Measurements from ENCODE around the gene SMPDL3B.
A peak's percentile ranks its signal among the peaks of the same experiment; 100 is the strongest.

SMPDL3B gene

DNA sequence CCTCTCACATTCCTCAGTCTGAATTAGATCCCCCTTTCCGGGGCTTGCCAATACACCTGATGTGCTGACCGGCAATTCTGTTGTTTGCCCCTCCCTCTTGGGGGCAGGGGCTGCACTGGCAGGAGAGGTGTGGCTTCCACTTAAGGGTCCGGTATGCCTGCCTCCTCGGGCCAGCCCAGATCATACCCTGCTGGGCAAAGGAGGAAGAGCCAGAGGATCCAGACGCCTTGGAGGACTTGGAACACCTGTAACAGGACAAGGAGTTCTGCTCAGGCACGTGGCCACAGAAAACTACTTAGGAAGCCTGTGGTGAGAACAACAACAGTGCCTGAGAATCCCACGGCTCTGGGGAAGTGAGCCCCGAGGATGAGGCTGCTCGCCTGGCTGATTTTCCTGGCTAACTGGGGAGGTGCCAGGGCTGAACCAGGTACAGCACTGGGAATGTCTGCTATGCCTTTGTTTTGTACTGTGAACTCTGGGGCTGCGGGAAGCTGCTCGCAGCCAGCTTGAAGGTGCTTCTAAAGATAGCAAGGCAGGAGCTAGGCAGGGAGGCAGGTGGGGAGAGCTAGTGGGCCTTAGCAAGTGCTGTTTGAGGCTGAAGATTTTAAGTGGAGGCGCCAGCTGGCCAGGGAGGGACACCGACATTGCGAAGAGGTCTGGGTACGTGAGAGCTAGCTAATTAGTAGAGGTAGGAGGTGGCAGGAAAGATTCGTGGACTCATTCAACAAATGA is at the start of gene SMPDL3B:
TSS of gene SMPDL3B (plus strand) at position 183 of the 732 bp plus-strand sequence. CDS start at position 367, 184 bp downstream.
- DNase-seq: peak; percentile 30 to 34

DNA sequence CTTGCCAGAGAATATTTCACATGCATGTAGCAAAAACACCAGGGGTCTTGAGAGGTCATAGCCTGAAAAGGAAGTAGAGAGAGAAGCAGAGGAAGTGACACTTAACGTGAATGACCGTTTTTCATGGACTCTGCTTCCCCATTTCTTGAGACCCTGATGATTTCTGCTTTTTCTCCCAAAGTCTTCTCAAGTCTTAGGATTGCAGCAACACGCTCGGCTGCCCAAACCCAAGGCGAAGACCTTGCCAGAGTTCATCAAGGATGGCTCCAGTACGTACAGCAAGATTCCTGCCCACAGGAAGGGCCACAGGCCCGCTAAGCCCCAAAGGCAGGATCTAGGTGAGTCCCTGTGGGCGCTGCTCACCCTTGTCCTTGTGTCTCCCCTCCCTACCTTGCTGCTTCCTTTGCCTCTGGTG is 49.7 kb upstream of the SMPDL3B start:
- DNase-seq: no peak

- no peak for DNase-seq
Observed at GRCh38 chr1:27885621-27886352, 49.0 kb upstream of the SMPDL3B start.

GRCh38 chr1:27886353-27886679 is 48.5 kb upstream of the SMPDL3B start:
- peak in 1 of 2 experiments; percentile 32 for DNase-seq

DNA sequence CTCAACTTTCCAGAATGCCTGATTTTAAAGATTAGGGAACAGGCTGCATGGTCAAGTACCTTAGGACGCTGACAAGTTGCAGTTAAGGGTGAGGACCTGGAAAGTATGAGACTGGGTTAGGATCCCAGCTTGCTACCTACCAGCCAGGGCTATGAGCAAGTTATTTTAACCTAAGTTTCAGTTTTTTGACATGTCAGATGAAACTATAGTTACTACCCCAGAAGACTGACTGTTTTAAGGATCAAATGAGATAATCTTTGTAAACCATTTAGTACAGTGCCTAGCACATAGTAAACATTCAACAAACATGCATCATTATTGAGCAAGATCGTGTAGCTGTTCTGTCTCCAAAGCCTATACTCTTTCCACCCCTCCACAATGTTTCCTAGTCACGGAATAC is 48.1 kb upstream of the SMPDL3B start:
- peak in 1 of 2 experiments; percentile 44 for DNase-seq

- DNase-seq: peak in 1 of 2 experiments; percentile 35
Observed at GRCh38 chr1:27887215-27888021, 47.4 kb upstream of the SMPDL3B start.

DNA sequence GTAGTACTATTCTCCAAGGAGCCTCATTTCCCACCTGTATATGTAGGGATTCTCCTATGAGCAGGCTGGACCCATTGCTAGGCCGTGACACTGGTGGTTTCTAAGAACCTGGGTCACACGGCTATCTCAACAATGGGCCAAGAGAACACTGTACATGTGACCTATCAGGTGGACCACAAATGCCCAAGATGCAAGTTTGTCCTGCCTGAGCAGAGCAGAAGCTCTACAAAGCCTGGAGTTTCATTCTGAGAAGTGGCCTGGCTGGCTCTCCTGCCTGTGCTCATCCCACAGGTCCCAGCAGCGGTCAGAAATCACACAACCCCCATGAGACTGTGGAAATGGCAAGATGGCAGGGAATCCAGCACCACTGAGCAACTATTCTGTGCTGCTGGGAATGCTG is 45.3 kb upstream of the SMPDL3B start:
- DNase-seq: no peak

DNA sequence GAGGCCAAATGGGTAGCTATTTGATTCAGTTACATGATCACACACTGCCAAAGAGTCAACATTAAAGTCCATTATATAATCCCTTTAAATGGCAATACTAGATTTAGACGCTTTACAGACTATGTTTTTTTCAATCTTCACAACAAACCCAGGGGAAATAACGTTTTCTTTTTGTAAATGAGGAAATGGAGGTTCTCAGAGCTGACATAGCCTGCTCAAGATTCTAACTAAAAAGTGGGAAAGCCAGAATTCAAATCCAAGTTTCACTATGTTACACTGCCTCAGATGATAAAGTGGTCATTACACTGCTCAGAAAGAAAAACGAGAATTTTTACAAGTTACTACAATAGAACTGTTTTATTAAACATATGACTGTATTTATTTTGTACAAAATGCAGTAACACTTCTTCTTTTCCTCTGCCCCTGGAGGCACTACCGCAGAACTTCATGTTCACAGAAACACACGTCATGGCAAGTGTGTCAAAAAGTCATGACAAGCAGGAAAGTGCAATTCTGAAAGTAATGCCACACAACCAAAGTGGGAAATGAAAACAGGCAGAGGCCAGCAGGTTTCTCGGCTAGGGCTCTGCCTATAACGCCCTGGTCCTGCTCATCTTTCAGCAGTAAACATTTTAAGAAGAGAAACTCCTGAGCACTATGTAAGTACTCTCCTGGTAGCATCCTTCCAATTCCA is 43.5 kb upstream of the SMPDL3B start:
- no peak for DNase-seq

DNA sequence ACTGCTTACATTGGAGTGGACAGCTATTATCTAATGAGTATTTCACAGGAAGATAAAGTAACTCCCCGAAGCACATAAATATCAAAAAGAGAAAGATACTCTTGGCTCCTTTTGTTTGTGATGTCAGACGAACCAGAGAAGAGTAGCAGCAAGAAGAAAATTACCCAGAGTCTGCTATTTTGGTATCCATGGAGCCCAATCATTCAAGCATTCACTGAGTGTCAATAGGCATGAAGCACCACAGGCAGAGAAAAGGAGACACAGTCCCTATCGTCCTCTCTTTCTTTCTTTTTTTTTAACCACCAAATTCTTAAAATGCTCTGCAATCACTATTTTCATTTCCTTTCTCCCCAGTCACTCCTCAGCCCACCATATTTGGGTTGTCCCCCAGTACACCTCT is 40.3 kb upstream of the SMPDL3B start:
- DNase-seq: no peak

- no peak for DNase-seq
Observed at GRCh38 chr1:27906759-27907158, 28.0 kb upstream of the SMPDL3B start.

- peak in 1 of 2 experiments; percentile 34 for DNase-seq
Observed at GRCh38 chr1:27912429-27912828, 22.4 kb upstream of the SMPDL3B start.

GRCh38 chr1:27915082-27915575 is 19.7 kb upstream of the SMPDL3B start:
- no peak for DNase-seq

GRCh38 chr1:27922272-27922671 is 12.5 kb upstream of the SMPDL3B start:
- no peak for DNase-seq

- DNase-seq: no peak
Observed at GRCh38 chr1:27928216-27928954, 6.4 kb upstream of the SMPDL3B start.

- DNase-seq: no peak
Observed at GRCh38 chr1:27931184-27931583, 3.6 kb upstream of the SMPDL3B start.

GRCh38 chr1:27931759-27932158 is 3.0 kb upstream of the SMPDL3B start:
- no peak for DNase-seq

- DNase-seq: no peak
Observed at GRCh38 chr1:27935721-27936120, 921 bp downstream of the SMPDL3B start.

DNA sequence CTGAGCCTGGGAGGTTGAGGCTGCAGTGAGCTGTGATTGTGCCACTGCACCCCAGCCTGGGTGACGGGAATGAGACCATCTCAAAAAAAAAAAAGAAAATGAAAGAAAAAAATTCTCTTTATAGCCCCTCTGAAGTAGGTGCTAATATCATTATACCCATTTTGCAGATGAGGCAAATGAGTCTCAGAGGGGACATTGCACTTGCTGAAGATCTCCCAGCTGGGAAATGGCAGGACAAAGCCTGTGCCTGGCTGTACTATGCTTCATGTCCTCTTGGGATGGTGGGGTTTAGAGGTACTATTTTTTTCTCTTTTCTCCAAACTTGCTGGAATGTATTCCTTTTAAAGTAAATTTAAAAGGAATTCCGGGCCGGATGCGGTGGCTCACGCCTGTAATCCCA is 1.6 kb downstream of the SMPDL3B start:
- DNase-seq: no peak

DNA sequence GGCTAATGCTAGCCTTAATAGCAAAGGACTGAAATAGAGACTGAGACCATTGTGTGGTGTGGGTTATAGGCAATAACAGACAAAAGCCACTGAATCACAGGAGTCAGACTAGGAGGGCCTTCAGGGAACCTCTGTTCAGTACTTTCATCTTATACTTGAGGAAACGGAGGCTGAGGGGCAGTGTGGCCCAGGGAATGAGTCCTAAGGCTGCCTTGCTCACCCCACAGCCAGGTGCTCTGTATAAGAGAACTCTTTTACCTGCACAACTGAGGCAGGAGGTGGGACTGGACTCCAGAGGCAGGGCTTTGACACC is 2.7 kb downstream of the SMPDL3B start:
- DNase-seq: no peak

DNA sequence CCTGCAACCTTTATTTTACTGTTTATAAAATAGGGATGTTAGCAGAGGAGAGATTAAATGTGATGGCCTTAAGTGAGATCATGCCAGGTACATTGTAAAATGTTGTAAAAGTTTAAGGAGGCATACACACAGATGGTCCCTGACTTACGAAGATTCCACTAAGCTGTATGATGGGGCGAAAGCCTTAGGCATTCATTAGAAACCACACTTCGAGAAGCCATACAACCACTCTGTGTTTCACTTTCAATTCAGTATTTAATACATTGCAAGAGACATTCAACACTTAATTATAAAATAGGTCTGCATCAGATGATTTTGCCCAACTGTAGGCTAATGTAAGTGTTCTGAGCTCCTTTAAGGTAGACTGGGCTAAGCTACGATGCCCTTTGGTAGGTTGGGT is 3.7 kb downstream of the SMPDL3B start:
- DNase-seq: no peak

DNA sequence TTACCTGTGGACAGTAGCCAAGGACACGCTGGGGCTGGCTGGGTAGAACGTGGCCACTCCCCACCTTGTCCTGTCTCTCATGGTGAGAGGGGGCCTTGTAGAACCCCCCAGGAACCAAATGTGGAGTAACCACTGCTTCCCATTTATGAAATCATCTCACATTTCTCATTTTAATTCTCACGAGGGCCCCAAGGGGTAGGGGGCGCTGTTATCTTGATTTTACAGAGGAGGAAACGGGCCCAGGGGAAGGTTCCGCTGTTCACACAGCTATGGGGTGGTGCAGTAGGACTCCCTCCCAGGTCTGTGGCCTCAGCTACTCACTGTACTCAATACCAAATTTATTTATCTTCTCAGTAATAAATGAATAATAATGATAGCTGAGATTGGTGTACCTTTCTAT is 5.5 kb downstream of the SMPDL3B start:
- peak; percentile 81 to 84 for DNase-seq

DNA sequence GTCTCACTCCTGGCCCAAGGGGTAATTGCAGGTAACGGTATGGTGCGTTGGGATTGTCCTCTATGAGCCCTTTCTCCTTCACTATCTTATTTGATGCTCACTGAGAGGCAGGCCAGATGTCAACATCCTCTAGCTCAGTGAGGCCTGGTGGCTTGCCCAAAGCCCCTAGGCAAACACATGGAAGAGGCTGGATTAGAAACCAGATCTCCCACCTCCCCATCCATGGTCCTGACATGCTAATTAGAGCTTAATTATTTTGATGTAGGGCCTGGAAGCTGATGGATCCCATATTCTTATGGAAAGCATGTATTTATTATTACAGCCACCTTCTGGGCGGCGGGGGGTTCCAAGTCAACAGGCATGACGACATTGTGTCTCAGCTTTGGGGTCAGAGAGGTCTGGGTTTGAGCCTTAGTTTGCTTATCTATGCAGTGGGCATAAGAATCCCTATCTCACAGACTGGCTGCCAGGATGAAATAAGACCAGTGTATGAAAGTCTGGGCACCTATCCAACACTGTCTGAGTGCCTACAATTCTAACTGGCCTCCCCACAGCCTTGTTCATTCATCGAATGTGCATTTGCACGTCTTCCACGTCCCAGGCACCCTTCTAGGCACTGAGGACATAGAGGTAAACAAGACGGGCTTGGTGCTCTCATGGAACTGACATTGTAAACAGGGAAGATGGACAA is 6.2 kb downstream of the SMPDL3B start:
- DNase-seq: no peak

Data from activated T-cell treated with anti-CD3 and anti-CD28 coated beads, Interleukin-2, amount 50 U/mL, for 48 hours (primary cell).